Measurements from ENCODE around the gene NOS1. TPM values are rescaled to one million over a fixed set of nuclear protein-coding genes. Genes with fewer than 3 reads are reported as not detected.

Gene NOS1
- total RNA-seq, 1 experiment from 2014 or later: not detected

GRCh38 chr12:117363953-117364486, 2.6 kb upstream of the NOS1 start:
- DNase-seq (ENCODE audit: low read depth): peak; percentile 3

GRCh38 chr12:117363056-117363662, 1.7 kb upstream of the NOS1 start:
- no peak for DNase-seq (ENCODE audit: low read depth)

- DNase-seq (ENCODE audit: low read depth): no peak
Observed at GRCh38 chr12:117362391-117362790, 965 bp upstream of the NOS1 start.

GRCh38 chr12:117361905-117362304, 479 bp upstream of the NOS1 start:
- DNase-seq (ENCODE audit: low read depth): no peak

DNA sequence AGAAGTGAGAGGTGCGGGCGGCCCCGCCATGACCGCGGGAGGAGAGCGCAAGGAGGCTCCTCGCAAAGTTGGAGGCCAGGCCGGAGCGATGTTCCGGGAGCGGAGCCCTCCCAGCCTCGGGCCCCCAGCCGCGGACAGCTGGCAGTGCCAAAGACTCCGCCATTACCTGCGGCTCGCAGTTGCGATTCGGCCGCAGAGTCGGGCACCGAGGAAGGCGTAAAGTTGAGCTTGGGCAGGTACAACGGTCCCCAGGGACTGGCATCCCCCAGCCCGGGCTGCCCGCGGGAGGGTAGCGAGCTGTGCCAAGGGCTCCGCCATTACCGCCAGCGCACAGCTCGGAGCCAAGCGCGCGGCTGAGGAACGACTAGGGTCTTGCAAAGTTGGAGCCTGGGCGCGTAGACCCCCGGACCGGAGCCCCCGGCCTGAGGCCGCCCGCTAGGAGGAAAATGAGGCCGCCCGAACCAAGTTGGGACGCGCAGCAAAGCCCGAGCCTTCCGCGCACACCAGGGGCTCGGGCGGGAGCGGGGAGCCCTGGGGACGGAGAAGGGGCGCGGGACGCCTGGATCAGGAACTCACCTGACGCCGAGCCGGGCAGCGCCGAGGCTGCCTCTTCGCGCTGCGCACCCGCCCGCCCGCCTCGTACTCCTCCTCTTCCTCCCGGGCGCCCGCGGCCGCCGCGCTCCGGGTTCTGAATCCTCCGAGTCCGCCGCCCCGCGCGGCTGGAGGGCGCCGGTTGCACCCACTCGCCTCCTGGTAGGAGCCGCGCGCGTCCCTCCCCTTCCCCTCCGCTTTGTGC, 677 bp downstream of the NOS1 start:
- no peak for DNase-seq (ENCODE audit: low read depth)

DNA sequence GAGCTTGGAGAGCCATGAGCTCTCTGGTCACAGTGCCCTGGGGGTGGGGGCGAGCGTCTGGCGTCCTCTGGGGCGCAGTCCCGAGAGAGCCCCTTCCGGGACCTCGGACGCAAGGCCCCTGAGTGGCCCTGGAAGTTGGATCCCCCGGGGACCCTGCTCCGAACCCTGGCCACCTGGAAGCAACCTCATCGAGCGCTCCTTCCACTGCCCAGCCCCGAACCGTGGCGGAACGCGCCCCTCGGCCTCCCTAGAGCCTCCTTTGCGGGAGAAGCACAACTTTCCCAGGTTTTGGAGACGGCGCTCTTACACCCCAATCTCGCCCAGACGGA, 1.2 kb downstream of the NOS1 start:
- no peak for DNase-seq (ENCODE audit: low read depth)

DNA sequence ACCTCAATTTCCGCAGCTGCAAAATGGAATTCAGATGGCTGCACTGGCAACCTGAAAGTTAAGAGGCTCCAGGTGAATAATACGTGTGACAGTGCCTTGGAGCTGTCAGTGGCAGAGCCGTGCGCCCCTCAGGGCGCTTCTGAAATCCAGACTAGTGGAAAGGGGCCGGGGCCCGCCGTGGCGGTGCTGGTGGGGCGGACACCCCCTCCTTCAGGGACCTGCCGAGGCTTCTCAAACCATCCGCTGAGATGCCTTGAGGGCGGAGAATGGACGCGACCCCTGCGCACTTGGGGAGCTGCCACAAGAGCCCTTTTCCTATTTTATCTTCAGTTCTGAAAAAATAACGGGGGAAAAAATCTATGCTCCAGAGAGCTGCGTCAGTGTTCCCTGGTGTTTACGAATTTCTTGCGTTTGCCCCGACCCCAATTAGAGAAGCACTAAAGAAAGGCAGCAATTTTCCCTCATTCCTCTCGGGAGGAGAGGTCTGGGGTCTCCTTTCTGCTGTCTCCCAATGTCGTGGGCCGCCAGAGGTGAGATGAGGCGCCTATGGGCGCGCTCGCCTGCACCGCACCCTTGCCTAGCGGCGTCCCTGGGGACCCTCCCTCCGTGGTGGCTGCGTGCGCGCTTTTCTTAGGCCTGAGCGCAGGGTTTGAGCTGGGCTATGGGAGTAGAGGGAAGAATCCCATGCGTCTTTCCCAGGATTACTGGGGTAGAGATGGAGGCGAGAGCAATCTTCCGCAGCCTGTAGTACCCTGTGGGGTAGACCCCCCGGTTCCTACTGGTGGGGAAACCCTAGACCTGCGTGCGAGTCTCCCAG, 2.2 kb downstream of the NOS1 start:
- DNase-seq (ENCODE audit: low read depth): no peak

- peak; percentile 4 for DNase-seq (ENCODE audit: low read depth)
Observed at GRCh38 chr12:117356048-117356447, 5.4 kb downstream of the NOS1 start.

- DNase-seq (ENCODE audit: low read depth): no peak
Observed at GRCh38 chr12:117352883-117353282, 8.5 kb downstream of the NOS1 start.

GRCh38 chr12:117352206-117352605, 9.2 kb downstream of the NOS1 start:
- no peak for DNase-seq (ENCODE audit: low read depth)

- DNase-seq (ENCODE audit: low read depth): no peak
Observed at GRCh38 chr12:117350140-117350539, 11.3 kb downstream of the NOS1 start.

DNA sequence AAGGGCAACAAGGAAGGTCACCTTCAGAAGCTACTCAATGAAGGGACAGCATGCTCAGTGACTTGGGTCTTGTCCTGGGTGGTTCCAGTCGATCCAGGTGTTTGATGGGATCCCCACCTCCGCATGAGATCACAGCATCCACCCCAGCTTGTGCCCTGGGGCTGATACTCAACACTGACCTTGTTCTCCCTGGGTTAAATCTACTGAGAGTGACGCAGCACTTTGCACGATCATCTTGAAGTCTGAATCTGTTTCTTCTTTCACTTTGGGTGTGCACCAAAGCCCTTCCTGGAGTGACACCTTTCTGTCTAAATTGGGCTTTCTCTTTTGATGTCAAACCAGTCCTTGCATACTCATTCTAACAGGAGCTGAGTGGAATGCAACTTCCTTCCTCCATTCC, 13.8 kb downstream of the NOS1 start:
- no peak for DNase-seq (ENCODE audit: low read depth)

- no peak for DNase-seq (ENCODE audit: low read depth)
Observed at GRCh38 chr12:117344716-117345115, 16.7 kb downstream of the NOS1 start.

- DNase-seq (ENCODE audit: low read depth): no peak
Observed at GRCh38 chr12:117343849-117344248, 17.6 kb downstream of the NOS1 start.

DNA sequence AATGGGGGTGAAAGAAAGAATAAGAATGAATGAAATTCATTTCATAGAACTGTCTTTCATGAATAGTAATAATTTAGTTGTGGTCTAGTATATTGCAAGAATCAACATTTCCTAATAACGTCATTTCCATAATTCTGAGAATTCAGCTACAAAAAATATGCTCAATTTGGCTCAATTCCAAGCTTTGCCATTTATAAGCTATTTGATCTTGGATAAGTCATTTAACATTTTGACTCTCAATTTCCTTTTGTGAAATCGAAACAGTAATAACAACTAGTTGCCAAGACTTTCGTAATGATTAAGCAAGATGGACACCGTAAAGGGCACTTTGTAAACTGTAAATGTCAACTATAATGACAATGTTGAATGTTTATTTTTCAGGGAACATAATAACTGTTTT, 18.1 kb downstream of the NOS1 start:
- no peak for DNase-seq (ENCODE audit: low read depth)

- DNase-seq (ENCODE audit: low read depth): no peak
Observed at GRCh38 chr12:117342682-117343081, 18.7 kb downstream of the NOS1 start.

DNA sequence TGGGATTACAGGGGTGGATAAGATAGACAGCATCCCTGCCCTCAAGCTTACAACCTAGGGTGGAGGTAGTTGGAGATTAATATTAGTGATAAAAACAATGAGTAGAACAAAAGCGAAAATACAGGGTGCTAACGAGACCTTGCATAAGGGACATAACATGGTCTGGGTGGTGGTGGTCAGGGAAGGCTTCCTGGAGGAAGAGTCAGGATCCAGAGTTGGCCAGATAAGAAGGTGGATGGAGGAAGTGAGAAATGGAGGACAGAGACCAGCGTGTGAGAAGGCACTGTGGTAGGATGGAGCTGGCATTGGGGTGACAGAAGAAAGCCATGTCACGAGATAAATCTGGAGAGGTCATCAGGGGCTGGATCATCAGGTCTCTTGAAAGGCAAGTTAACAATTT, 19.2 kb downstream of the NOS1 start:
- DNase-seq (ENCODE audit: low read depth): no peak

GRCh38 chr12:117339104-117339503, 22.3 kb downstream of the NOS1 start:
- no peak for DNase-seq (ENCODE audit: low read depth)

GRCh38 chr12:117334855-117335587, 26.4 kb downstream of the NOS1 start:
- DNase-seq (ENCODE audit: low read depth): no peak

GRCh38 chr12:117334051-117334450, 27.4 kb downstream of the NOS1 start:
- no peak for DNase-seq (ENCODE audit: low read depth)

DNA sequence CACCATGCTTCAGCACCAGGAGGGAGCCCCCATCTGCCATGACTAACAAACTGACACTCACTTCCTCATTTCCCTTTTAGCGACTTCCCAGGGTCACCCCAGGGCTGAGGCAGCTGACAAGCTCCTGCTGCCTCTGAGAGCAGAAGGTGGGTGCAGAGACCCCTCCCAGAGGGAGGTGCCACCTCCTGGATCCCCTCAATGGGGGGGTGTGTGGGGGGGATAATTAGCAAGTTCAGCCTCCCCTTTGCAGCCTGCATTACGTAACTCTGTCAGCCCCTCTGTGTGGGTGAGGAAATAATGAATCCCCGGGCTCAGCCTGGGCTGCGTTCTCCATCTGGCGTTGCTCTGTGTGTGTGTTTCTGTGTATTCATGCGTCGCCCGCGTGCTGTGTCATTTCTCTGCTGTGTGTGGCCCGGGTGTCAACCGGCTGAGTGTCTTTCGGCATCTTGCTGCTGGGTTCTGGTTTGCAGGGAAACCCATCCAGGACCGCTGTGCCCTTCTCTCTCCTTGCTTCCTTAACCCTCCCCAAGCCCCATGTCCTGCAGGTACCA, 28.0 kb downstream of the NOS1 start:
- DNase-seq (ENCODE audit: low read depth): no peak
